GM23338 (cell line): Measurements from ENCODE around the gene KIF6.

ENCODE experiments used
- CREB1 ChIP-seq: fragments of 250-450 bp; sonication (Bioruptor Pico); IDR thresholded peaks from 2 replicates; pipeline ENCODE4 v1.5.0; 2020; ENCODE audit warnings: low read depth, mild to moderate bottlenecking, moderate library complexity
- CTCF ChIP-seq, 2 experiments: fragments of 200-600 bp in 1 of 2; sonication (generic) in 1 of 2; conservative IDR thresholded peaks; 2 replicates each; pipeline versions ENCODE4 v1.5.1 to v1.6.1; 2016 to 2017; ENCODE audit warnings: antibody characterized with exemption in 2 of 2, low read depth in 2 of 2, mild to moderate bottlenecking in 2 of 2, moderate library complexity in 1 of 2
- ETS1 ChIP-seq: IDR thresholded peaks from 2 replicates; pipeline ENCODE4 v1.6.1; 2016; ENCODE audit warnings: antibody characterized with exemption
- EZH2 ChIP-seq: fragments of 200-600 bp; sonication (generic); IDR thresholded peaks from one replicate; pipeline ENCODE4 v1.8.0; 2017; ENCODE audit warnings: antibody characterized with exemption, mild to moderate bottlenecking, low read depth; ENCODE audit not compliant: unreplicated experiment
- EZH2phosphoT487 ChIP-seq: fragments of 200-600 bp; sonication (generic); IDR thresholded peaks from one replicate; pipeline ENCODE4 v1.8.1; 2018; ENCODE audit warnings: antibody characterized with exemption; ENCODE audit not compliant: unreplicated experiment
- JUNB ChIP-seq: IDR thresholded peaks from one replicate; pipeline ENCODE4 v1.6.1; 2016; ENCODE audit warnings: antibody characterized with exemption; ENCODE audit not compliant: unreplicated experiment
- NANOG ChIP-seq: IDR thresholded peaks from 2 replicates; pipeline ENCODE4 v1.6.1; 2016; ENCODE audit warnings: antibody characterized with exemption, borderline replicate concordance
- POLR2AphosphoS5 ChIP-seq: IDR thresholded peaks from 2 replicates; pipeline ENCODE4 v1.6.1; 2016; ENCODE audit warnings: antibody characterized with exemption, low read depth
- REST ChIP-seq: IDR thresholded peaks from one replicate; pipeline ENCODE4 v1.6.1; 2018; ENCODE audit warnings: antibody characterized with exemption; ENCODE audit not compliant: unreplicated experiment
- ZNF114 ChIP-seq: fragments of 250-450 bp; sonication (Bioruptor Pico); IDR thresholded peaks from 2 replicates; pipeline ENCODE4 v1.5.0; 2020; ENCODE audit warnings: mild to moderate bottlenecking, moderate library complexity
- ZNF331 ChIP-seq: fragments of 250-450 bp; sonication (Bioruptor Pico); IDR thresholded peaks from 2 replicates; pipeline ENCODE4 v1.5.0; 2020; ENCODE audit warnings: low read depth, mild to moderate bottlenecking, moderate library complexity
- ZNF462 ChIP-seq: fragments of 250-450 bp; sonication (Bioruptor Pico); IDR thresholded peaks from 2 replicates; pipeline ENCODE4 v1.5.0; 2020; ENCODE audit warnings: mild to moderate bottlenecking, moderate library complexity

- TF ChIP-seq JUNB (no peak), CTCF (conservative IDR thresholded peaks at IDR 0.05; ENCODE audit: low read depth in 2 of 2) (no peak), EZH2 (no peak), EZH2phosphoT487 (no peak), POLR2AphosphoS5 (no peak), NANOG (no peak), REST (no peak), ETS1 (no peak), ZNF114 (no peak), ZNF462 (CRISPR knock-in tag) (no peak), CREB1 (CRISPR knock-in tag) (no peak), ZNF331 (CRISPR knock-in tag) (no peak)
Observed at GRCh38 chr6:39646751-39647420, 78.3 kb downstream of the KIF6 start.
